Activated B cell treated with CpG ODN at 0.5 μM for 24 hours (primary cell): Measurements from ENCODE around the gene NETO2. TPM values are rescaled to one million over a fixed set of nuclear protein-coding genes. Genes with fewer than 3 reads are reported as not detected.
"Not testable (repeated sequence)": the region's sequence is repeated elsewhere in the genome, so short reads cannot be mapped to it uniquely, and the experiment has no call there.

Experiments
- ATAC-seq: fragments of 200-7000 bp; cut with Tn5 transposase; one replicate; pipeline ENCODE4 v1.10.0; 2021; ENCODE audit warnings: low read depth, mild to moderate bottlenecking, moderate library complexity
- CTCF ChIA-PET: fragments of 350-600 bp; sonication (Branson Sonifier 250); formaldehyde crosslinking; loops from one replicate; lab custom pipeline; 2021; ENCODE audit warnings: antibody characterized with exemption; lab: Charles Lee
- POLR2A ChIA-PET: fragments of 350-600 bp; sonication (Branson Sonifier 250); formaldehyde crosslinking; loops from one replicate; lab custom pipeline; 2021; ENCODE audit warnings: antibody characterized with exemption; lab: Charles Lee
- DNase-seq: peaks from one replicate; pipeline ENCODE4 v3.0.0; 2022
- H3K27ac Mint-ChIP-seq: one replicate; pipeline ENCODE4 v1.8.0; 2020; ENCODE audit warnings: mixed read lengths
- H3K27me3 Mint-ChIP-seq: one replicate; pipeline ENCODE4 v1.8.0; 2021; ENCODE audit warnings: mixed read lengths
- H3K36me3 Mint-ChIP-seq: one replicate; pipeline ENCODE4 v1.8.0; 2021; ENCODE audit warnings: low read depth, mixed read lengths
- H3K4me1 Mint-ChIP-seq: one replicate; pipeline ENCODE4 v1.8.0; 2021; ENCODE audit warnings: mixed read lengths
- H3K4me3 Mint-ChIP-seq: one replicate; pipeline ENCODE4 v1.8.0; 2020; ENCODE audit warnings: mild to moderate bottlenecking, mixed read lengths
- H3K9me3 Mint-ChIP-seq: one replicate; pipeline ENCODE4 v1.8.0; 2020; ENCODE audit warnings: mixed read lengths
- intact Hi-C: fragments of 100-400 bp; cut with micrococcal nuclease; formaldehyde crosslinking; loops from one replicate; pipeline ENCODE4 v1.15.1; 2024
- total RNA-seq: library from RNA; stranded (reverse); gene quantifications from 2 replicates; pipeline ENCODE4 v1.2.3, GENCODE V29; 2022
- TF ChIP-seq, protein P1 (sequence below): fragments of 200-600 bp; IDR thresholded peaks from one replicate; pipeline ENCODE4 v1.8.0; 2022; ENCODE audit warnings: antibody characterized with exemption, mild to moderate bottlenecking

NETO2 gene
- total RNA-seq, 1 donor from 2014 or later: 8.8 TPM

DNA sequence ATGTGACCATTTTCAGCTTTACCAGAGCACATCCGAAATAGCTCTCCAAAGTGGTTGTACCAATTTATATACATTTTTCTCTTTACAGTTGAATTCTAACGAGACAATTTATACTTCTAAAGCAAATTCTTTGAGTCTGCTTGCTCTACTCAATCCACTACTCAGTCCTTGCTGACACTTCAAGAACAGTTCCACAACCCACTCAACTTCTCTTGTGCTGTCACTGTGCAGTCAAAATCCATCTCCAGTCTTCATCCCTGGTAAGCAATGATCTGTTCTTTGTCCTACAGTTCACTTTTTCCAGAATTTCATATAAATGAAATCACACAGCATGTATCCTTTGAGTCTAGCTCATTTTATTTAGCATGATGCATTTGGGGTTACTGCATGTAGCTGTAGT is 30.6 kb downstream of the NETO2 start:
- ChIA-PET POLR2A (interaction anchor here (1.2 kb wide), 1 partner anchor 29 kb away, joined by 3 read pairs; no protein-coding TSS in a partner anchor), CTCF (interaction anchor here (1.0 kb wide), 1 partner anchor 28 kb away, joined by 3 read pairs; no protein-coding TSS in a partner anchor)
- no peak for DNase-seq
- ATAC-seq: no peak
- intact Hi-C loops: no loop called here
- Mint-ChIP-seq H3K27ac (no peak overlapping the region), H3K36me3 (peaks cover 4% of the 10 kb centered on the region), H3K4me1 (peaks cover 2% of the 10 kb centered on the region), H3K27me3 (no peaks in the 10 kb centered on the region), H3K9me3 (no peaks in the 10 kb centered on the region), H3K4me3 (no peak overlapping the region)
- TF ChIP-seq, protein P1, sequence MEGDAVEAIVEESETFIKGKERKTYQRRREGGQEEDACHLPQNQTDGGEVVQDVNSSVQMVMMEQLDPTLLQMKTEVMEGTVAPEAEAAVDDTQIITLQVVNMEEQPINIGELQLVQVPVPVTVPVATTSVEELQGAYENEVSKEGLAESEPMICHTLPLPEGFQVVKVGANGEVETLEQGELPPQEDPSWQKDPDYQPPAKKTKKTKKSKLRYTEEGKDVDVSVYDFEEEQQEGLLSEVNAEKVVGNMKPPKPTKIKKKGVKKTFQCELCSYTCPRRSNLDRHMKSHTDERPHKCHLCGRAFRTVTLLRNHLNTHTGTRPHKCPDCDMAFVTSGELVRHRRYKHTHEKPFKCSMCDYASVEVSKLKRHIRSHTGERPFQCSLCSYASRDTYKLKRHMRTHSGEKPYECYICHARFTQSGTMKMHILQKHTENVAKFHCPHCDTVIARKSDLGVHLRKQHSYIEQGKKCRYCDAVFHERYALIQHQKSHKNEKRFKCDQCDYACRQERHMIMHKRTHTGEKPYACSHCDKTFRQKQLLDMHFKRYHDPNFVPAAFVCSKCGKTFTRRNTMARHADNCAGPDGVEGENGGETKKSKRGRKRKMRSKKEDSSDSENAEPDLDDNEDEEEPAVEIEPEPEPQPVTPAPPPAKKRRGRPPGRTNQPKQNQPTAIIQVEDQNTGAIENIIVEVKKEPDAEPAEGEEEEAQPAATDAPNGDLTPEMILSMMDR: no peak

DNA sequence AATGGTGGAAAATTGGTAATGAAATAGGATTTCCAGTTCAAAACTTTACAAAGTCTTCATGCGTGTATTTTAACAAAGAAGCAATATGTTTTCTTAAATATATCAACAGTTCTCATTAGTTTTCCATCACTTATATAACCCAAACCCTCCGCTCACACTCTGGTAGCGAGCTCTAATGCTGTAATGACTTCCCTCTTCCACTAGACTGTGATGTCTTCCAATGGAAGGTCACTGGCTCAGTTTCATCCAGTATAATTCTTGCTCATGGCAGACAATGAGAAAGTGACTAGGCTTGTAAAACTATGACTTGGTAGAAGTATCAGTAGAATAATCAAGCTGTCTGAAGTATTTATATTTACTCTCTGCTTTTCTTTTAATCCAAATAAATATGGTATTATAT is 32.8 kb downstream of the NETO2 start:
- intact Hi-C loops: no loop called here
- H3K9me3 Mint-ChIP-seq: no peaks in the 10 kb centered on the region
- no peak for DNase-seq
- CTCF ChIA-PET: no interaction called here
- no peaks in the 10 kb centered on the region for H3K27me3 Mint-ChIP-seq
- TF ChIP-seq, protein P1: no peak
- no peak for ATAC-seq
- H3K27ac Mint-ChIP-seq: no peak overlapping the region
- POLR2A ChIA-PET: no interaction called here
- H3K4me1 Mint-ChIP-seq: peaks cover 2% of the 10 kb centered on the region
- peaks cover 7% of the 10 kb centered on the region for H3K36me3 Mint-ChIP-seq
- H3K4me3 Mint-ChIP-seq: no peak overlapping the region

DNA sequence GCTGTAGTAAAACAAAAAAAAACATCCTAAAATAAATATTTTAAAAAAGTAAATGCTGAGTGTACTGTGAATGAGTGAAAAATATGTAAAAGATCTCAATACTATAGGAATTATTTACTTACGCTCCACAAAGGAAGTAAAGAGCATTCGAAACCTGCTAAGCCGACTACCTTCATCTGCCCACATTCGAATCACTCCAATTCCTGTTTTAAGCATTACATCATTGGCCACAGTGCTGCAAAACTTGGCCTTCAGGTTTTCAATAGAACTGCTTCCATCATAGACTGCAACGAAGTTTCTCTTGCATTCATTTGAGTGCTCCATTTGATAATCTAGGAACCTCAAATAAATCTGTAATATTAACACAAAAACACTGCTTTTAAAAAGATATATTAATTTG is 34.4 kb downstream of the NETO2 start:
- Mint-ChIP-seq H3K27ac (no peak overlapping the region), H3K36me3 (peaks cover 10% of the 10 kb centered on the region), H3K4me3 (no peak overlapping the region), H3K27me3 (no peaks in the 10 kb centered on the region), H3K4me1 (peaks cover 2% of the 10 kb centered on the region), H3K9me3 (no peaks in the 10 kb centered on the region)
- ChIA-PET POLR2A (no interaction called here), CTCF (no interaction called here)
- DNase-seq: no peak
- ATAC-seq: no peak
- intact Hi-C loops: no loop called here
- TF ChIP-seq, protein P1: no peak

DNA sequence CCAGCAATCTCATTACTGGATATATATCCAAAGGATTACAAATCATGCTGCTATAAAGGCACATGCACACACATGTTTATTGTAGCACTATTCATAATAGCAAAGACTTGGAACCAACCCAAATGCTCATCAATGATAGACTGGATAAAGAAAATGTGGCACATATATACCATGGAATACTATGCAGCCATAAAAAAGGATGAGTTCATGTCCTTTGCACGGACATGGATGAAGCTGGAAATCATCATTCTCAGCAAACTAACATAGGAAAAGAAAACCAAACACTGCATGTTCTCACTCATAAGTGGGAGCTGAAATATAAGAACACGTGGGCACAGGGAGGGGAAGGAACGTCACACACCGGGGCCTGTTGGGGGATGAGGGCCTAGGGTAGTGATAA is 40.8 kb downstream of the NETO2 start:
- ChIA-PET POLR2A (interaction anchor here (0.7 kb wide), 2 partner anchors 38 to 189 kb away, joined by 3 to 6 read pairs; no protein-coding TSS in a partner anchor), CTCF (interaction anchor here (1.3 kb wide), 1 partner anchor 39 kb away, joined by 4 read pairs; no protein-coding TSS in a partner anchor)

DNA sequence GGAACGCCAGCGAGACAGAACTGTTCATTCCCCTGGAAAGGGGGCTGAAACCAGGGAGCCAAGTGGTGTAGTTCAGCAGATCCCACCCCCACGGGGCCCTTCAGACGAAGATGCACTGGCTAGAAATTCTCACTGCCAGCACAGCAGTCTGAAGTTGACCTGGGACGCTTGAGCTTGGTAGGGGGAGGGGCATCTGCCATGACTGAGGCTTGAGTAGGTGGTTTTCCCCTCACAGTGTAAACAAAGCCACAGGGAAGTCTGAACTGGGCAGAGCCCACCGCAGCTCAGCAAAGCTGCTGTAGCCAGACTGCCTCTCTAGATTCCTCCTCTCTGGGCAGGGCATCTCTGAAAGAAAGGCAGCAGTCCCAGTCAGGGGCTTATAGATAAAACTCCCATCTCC is 46.6 kb downstream of the NETO2 start:
- POLR2A ChIA-PET, CTCF ChIA-PET, intact Hi-C loops, H3K27me3 Mint-ChIP-seq, H3K27ac Mint-ChIP-seq, ATAC-seq, DNase-seq, H3K4me3 Mint-ChIP-seq, H3K4me1 Mint-ChIP-seq, H3K9me3 Mint-ChIP-seq: not testable (repeated sequence)
- H3K36me3 Mint-ChIP-seq: peaks cover 14% of the 10 kb centered on the region

More for the DNA sequence above, 40.8 kb downstream of the NETO2 start:
- peaks cover 28% of the 10 kb centered on the region for H3K36me3 Mint-ChIP-seq
- H3K4me1 Mint-ChIP-seq, H3K4me3 Mint-ChIP-seq, H3K27ac Mint-ChIP-seq, intact Hi-C loops, DNase-seq, ATAC-seq, H3K27me3 Mint-ChIP-seq, H3K9me3 Mint-ChIP-seq: not testable (repeated sequence)

DNA sequence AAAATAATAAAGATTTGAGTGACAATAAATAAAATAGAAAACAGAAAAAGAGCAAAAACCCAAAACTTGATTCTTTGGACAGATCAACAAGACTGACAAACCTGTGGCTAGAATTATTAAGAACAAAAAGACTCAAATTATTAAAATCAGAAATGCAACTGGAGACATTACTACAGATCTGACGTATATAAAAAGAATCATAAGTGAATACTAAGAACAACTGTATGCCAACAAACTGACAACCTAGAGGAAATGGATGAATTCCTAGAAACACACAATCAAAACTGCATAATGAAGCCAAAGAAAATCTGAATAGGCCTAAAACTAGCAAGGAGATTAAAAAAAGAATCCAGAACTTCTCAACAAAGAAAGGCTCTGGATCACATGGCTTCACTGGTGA is 47.4 kb downstream of the NETO2 start:
- DNase-seq (no peak), ATAC-seq (no peak)
- ChIA-PET POLR2A (no interaction called here), CTCF (no interaction called here)
- H3K4me1 Mint-ChIP-seq: no peaks in the 10 kb centered on the region
- H3K27ac Mint-ChIP-seq: no peak overlapping the region
- no peaks in the 10 kb centered on the region for H3K27me3 Mint-ChIP-seq
- H3K36me3 Mint-ChIP-seq: peaks cover 12% of the 10 kb centered on the region
- no peak overlapping the region for H3K4me3 Mint-ChIP-seq
- TF ChIP-seq, protein P1: no peak
- intact Hi-C loops: no loop called here
- no peaks in the 10 kb centered on the region for H3K9me3 Mint-ChIP-seq
